HepG2 (cell line): ENCODE data around the gene ZNF284. TPM values are rescaled to one million over a fixed set of nuclear protein-coding genes. Genes with fewer than 3 reads are reported as not detected.
A peak's percentile ranks its signal among the peaks of the same experiment; 100 is the strongest.

ENCODE experiments used
- AHR ChIP-seq: IDR thresholded peaks from 2 replicates; pipeline ENCODE4 v1.6.1; 2018; ENCODE audit warnings: missing genetic modification reagents, missing compliant biosample characterization
- CENPX ChIP-seq: sonication (generic); formaldehyde crosslinking; IDR thresholded peaks from 2 replicates; pipeline ENCODE4 v1.9.0; 2021; ENCODE audit warnings: mild to moderate bottlenecking, missing genetic modification reagents, moderate library complexity
- HHEX ChIP-seq: IDR thresholded peaks from 2 replicates; pipeline ENCODE4 v1.6.1; 2016; ENCODE audit warnings: control low read depth
- MAF1 ChIP-seq: sonication (generic); formaldehyde crosslinking; IDR thresholded peaks from 2 replicates; pipeline ENCODE4 v1.5.0; 2020; ENCODE audit warnings: missing genetic modification reagents, borderline replicate concordance
- MIER2 ChIP-seq: IDR thresholded peaks from 2 replicates; pipeline ENCODE4 v1.6.1; 2016; ENCODE audit warnings: missing biosample characterization, missing genetic modification reagents
- NFRKB ChIP-seq: fragments of 450-650 bp; IDR thresholded peaks from 2 replicates; pipeline ENCODE4 v1.6.1; 2017
- NR1H2 ChIP-seq: sonication (generic); formaldehyde crosslinking; IDR thresholded peaks from 2 replicates; pipeline ENCODE4 v1.8.1; 2022; ENCODE audit warnings: low read depth, missing genetic modification reagents, borderline replicate concordance
- PTBP1 ChIP-seq: fragments of 200-400 bp; formaldehyde crosslinking; IDR thresholded peaks from 2 replicates; pipeline ENCODE4 v1.6.1; 2018; ENCODE audit warnings: low read length, low read depth; ENCODE audit not compliant: poor library complexity, severe bottlenecking
- RELA ChIP-seq: sonication (generic); formaldehyde crosslinking; IDR thresholded peaks from 2 replicates; pipeline ENCODE4 v1.4.0; 2020; ENCODE audit warnings: missing genetic modification reagents
- RORA ChIP-seq: sonication (generic); formaldehyde crosslinking; IDR thresholded peaks from 2 replicates; pipeline ENCODE4 v1.5.0; 2020; ENCODE audit warnings: mild to moderate bottlenecking, missing genetic modification reagents, moderate library complexity
- SMC3 ChIP-seq: IDR thresholded peaks from 2 replicates; pipeline ENCODE4 v1.6.1; 2011; ENCODE audit warnings: low read length, improper control_type of control experiment
- XRCC5 ChIP-seq: fragments of 200-400 bp; formaldehyde crosslinking; optimal IDR thresholded peaks from 2 replicates; pipeline ENCODE3; 2017; ENCODE audit warnings: mild to moderate bottlenecking, low read length
- ZFP62 ChIP-seq: sonication (generic); formaldehyde crosslinking; IDR thresholded peaks from 2 replicates; pipeline ENCODE4 v1.4.0; 2020; ENCODE audit warnings: missing genetic modification reagents
- ZMAT3 ChIP-seq: sonication (generic); formaldehyde crosslinking; conservative IDR thresholded peaks from 2 replicates; pipeline ENCODE4 v1.7.0; 2021; ENCODE audit warnings: missing genetic modification reagents
- ZNF207 ChIP-seq: fragments of 450-650 bp; IDR thresholded peaks from 2 replicates; pipeline ENCODE4 v1.6.1; 2016; ENCODE audit warnings: antibody characterized with exemption, borderline replicate concordance
- ZNF235 ChIP-seq: sonication (generic); formaldehyde crosslinking; IDR thresholded peaks from 2 replicates; pipeline ENCODE4 v1.8.1; 2023; ENCODE audit warnings: mild to moderate bottlenecking, missing genetic modification reagents, borderline replicate concordance
- ZNF260 ChIP-seq: sonication (generic); formaldehyde crosslinking; IDR thresholded peaks from 2 replicates; pipeline ENCODE4 v1.4.0; 2020; ENCODE audit warnings: missing genetic modification reagents, low read depth, mild to moderate bottlenecking, borderline replicate concordance
- ZNF331 ChIP-seq: sonication (generic); formaldehyde crosslinking; IDR thresholded peaks from 2 replicates; pipeline ENCODE4 v1.4.0; 2020; ENCODE audit warnings: missing genetic modification reagents
- ZNF569 ChIP-seq: sonication (generic); formaldehyde crosslinking; IDR thresholded peaks from 2 replicates; pipeline ENCODE4 v1.5.0; 2020; ENCODE audit warnings: mild to moderate bottlenecking, missing genetic modification reagents, moderate library complexity, borderline replicate concordance
- ZSCAN20 ChIP-seq: sonication (generic); formaldehyde crosslinking; IDR thresholded peaks from 2 replicates; pipeline ENCODE4 v1.4.0; 2020; ENCODE audit warnings: missing genetic modification reagents, mild to moderate bottlenecking, borderline replicate concordance
- polyA plus RNA-seq, 8 experiments: library from polyadenylated mRNA; depleted of rRNA in 3 of 8; stranded (reverse) in 7 of 8; unstranded in 1 of 8; fragments of >200 nt; fragmentation: Illumina TruSeq in 4 of 8; extraction: Trizol in 4 of 8; gene quantifications; 2 replicates each; pipeline versions ENCODE4 v1.2.1 to v1.2.3, GENCODE V29; 2011 to 2016; ENCODE audit warnings: low read depth in 4 of 8, missing spikeins in 1 of 8, mixed read lengths in 1 of 8; ENCODE audit not compliant: insufficient read depth in 1 of 8
- total RNA-seq, 5 experiments: library from RNA; depleted of rRNA; stranded (reverse); fragments of >200 nt; fragmentation: Illumina TruSeq; extraction: Trizol; gene quantifications; 2 replicates each; pipeline ENCODE4 v1.2.3, GENCODE V29; 2016; ENCODE audit warnings: low read depth in 1 of 5
- TF ChIP-seq, protein P1 (sequence below): sonication (generic); formaldehyde crosslinking; IDR thresholded peaks from 2 replicates; pipeline ENCODE4 v1.5.0; 2020; ENCODE audit warnings: mild to moderate bottlenecking, missing genetic modification reagents
- TF ChIP-seq, protein P2 (sequence below): IDR thresholded peaks from 2 replicates; pipeline ENCODE4 v1.6.1; 2016; ENCODE audit warnings: missing genetic modification reagents, missing compliant biosample characterization
- TF ChIP-seq, protein P3 (sequence below): IDR thresholded peaks from 2 replicates; pipeline ENCODE4 v1.6.1; 2016; ENCODE audit warnings: missing compliant biosample characterization, missing genetic modification reagents, borderline replicate concordance
- TF ChIP-seq, protein P4 (sequence below): sonication (generic); formaldehyde crosslinking; IDR thresholded peaks from 2 replicates; pipeline ENCODE4 v1.5.0; 2020; ENCODE audit warnings: mild to moderate bottlenecking, missing genetic modification reagents, borderline replicate concordance

ZNF284 gene
- total and polyA plus RNA-seq, 2 of the 13 experiments (the other 11 are each of a cell fraction or from before 2014, with no cell fraction given): 1.2 to 2.3 TPM

DNA sequence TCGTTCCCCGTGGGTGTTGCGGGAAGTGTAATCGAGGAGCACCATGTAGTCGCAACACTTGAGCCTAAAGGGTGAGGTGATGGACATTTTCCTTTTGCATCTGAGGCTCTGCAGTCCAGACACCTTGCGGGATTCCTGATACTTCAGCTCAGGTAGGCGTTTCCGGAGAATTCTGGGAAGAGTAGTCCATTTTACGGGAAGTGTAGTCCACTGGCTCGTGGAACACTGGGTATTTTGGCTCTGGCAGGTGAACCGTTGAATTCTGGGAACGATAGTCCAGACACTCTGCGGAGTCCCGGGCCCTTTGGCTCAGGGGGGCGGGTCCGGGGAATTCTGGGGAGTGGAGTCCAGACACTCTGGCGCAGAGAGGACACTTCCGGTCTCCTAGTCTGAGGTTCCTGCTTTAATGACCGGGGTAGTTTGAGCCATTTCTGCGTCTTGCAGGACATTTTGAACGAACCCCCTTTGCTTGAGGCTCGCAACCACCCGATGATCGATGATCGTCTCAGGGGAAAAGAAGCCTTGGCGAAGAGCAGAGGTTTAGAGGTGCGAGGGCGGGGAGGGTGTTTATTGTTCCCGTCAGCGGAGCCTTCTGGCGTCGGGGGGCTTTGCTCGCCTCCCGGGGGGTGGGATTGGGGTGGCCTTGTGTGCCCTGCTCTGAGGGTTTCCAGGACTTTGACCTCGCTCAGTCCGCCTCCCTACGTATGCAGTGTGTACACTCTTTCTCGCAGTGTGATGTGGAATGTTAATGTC, 20.1 kb upstream of the ZNF284 start, which contains the start of gene ZNF223 (continued):
- TF ChIP-seq PTBP1: no peak
- no peak for TF ChIP-seq MIER2 (CRISPR knock-in tag)
- no peak for TF ChIP-seq MAF1 (CRISPR knock-in tag)
- TF ChIP-seq, protein P1, sequence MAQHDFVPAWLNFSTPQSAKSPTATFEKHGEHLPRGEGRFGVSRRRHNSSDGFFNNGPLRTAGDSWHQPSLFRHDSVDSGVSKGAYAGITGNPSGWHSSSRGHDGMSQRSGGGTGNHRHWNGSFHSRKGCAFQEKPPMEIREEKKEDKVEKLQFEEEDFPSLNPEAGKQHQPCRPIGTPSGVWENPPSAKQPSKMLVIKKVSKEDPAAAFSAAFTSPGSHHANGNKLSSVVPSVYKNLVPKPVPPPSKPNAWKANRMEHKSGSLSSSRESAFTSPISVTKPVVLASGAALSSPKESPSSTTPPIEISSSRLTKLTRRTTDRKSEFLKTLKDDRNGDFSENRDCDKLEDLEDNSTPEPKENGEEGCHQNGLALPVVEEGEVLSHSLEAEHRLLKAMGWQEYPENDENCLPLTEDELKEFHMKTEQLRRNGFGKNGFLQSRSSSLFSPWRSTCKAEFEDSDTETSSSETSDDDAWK (CRISPR knock-in tag): no peak
- no peak for TF ChIP-seq ZNF235 (CRISPR knock-in tag)
- no peak for TF ChIP-seq AHR (CRISPR knock-in tag)
- no peak for TF ChIP-seq HHEX (CRISPR knock-in tag)
- no peak for TF ChIP-seq ZSCAN20 (CRISPR knock-in tag)
- no peak for TF ChIP-seq ZNF569 (CRISPR knock-in tag)
- no peak for TF ChIP-seq RORA (CRISPR knock-in tag)
- TF ChIP-seq, protein P2, sequence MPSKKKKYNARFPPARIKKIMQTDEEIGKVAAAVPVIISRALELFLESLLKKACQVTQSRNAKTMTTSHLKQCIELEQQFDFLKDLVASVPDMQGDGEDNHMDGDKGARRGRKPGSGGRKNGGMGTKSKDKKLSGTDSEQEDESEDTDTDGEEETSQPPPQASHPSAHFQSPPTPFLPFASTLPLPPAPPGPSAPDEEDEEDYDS: 0 out of 2 replicates have a peak, but pooled peaks have one; percentile 22
- no peak for TF ChIP-seq RELA (CRISPR knock-in tag)
- no peak for TF ChIP-seq CENPX (CRISPR knock-in tag)
- TF ChIP-seq, protein P3, sequence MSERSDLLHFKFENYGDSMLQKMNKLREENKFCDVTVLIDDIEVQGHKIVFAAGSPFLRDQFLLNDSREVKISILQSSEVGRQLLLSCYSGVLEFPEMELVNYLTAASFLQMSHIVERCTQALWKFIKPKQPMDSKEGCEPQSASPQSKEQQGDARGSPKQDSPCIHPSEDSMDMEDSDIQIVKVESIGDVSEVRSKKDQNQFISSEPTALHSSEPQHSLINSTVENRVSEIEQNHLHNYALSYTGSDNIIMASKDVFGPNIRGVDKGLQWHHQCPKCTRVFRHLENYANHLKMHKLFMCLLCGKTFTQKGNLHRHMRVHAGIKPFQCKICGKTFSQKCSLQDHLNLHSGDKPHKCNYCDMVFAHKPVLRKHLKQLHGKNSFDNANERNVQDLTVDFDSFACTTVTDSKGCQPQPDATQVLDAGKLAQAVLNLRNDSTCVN (CRISPR knock-in tag): no peak
- TF ChIP-seq XRCC5: peak; percentile 28
- TF ChIP-seq NR1H2: no peak
- TF ChIP-seq, protein P4, sequence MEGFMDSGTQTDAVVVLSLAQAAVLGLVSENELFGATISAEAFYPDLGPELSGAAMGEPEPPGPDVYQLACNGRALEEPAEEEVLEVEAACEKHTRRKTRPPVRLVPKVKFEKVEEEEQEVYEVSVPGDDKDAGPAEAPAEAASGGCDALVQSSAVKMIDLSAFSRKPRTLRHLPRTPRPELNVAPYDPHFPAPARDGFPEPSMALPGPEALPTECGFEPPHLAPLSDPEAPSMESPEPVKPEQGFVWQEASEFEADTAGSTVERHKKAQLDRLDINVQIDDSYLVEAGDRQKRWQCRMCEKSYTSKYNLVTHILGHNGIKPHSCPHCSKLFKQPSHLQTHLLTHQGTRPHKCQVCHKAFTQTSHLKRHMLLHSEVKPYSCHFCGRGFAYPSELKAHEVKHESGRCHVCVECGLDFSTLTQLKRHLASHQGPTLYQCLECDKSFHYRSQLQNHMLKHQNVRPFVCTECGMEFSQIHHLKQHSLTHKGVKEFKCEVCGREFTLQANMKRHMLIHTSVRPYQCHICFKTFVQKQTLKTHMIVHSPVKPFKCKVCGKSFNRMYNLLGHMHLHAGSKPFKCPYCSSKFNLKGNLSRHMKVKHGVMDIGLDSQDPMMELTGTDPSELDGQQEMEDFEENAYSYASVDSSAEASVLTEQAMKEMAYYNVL (CRISPR knock-in tag): no peak
- TF ChIP-seq ZNF207: no peak
- TF ChIP-seq ZNF260 (CRISPR knock-in tag): no peak
- TF ChIP-seq ZMAT3: 0 out of 2 replicates have a peak, but pooled peaks have one; percentile 65
- peak; percentile 9; the same call in 1 of the 2 replicates for TF ChIP-seq SMC3
- TF ChIP-seq ZFP62 (CRISPR knock-in tag): no peak
- TF ChIP-seq NFRKB: no peak
- no peak; the same call in 1 of the 2 replicates for TF ChIP-seq ZNF331 (CRISPR knock-in tag)
